Amniotic epithelial cell (primary cell): ENCODE results near the gene EMX1.
A peak's percentile ranks its signal among the peaks of the same experiment; 100 is the strongest.

Experiments
- DNase-seq: peaks from one replicate; pipeline ENCODE4 v3.0.0-alpha.2; 2010; ENCODE audit warnings: low read depth

Gene EMX1

GRCh38 chr2:72917138-72917876 lies at the start of gene EMX1:
TSS of gene EMX1 (plus strand) at chr2:72917519. CDS start at chr2:72917853, 334 bp downstream.
- DNase-seq: no peak

DNA sequence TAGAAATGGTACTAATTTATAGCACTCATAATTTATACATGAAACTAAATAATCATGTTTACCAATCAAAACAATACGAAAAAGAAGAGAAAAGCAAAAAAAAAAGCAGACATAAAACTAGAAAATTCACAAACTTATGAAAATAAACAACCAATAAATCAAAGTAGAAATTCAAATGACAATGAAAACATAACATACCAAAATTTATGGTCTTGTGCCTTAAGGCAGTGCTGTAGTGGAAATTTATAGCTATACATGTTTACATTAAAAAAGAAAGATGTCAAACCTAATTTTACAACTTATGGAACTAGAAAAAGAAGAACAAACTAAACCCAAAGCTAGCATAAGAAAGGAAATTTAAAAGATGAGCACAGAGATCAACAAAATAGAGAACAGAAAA lies 46.3 kb upstream of the EMX1 start:
- DNase-seq: no peak

- no peak for DNase-seq
Measured at GRCh38 chr2:72871880-72872279, 45.4 kb upstream of the EMX1 start.

DNA sequence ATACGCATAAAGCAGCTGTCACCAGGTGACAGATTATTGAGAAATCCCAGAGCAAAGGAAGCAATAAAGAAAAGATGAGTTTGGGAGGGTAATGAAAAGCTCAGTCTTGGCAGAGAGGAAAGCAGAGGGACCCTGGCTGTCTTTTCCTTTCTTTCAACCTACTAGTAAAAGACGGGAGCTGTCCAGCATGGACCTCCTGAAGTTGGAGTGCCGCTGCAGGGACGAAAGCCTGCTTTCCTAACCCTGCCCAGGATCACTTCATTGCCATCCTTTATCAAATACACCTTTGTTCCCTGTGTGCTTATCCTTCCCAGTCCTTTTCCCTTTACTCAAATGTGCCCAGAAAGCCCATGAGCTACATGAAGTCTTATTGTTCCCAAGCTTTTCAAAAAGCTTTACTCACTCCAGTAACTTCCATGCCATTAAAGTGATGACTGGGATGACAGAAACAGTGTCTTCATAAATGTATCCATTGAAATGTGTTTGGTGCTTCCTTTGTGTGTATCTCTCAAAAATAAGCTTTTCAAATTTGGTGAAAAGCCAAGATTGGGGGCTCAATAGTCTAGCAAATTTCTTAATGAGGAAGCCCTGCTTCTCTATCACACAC lies 33.9 kb upstream of the EMX1 start:
- peak; percentile 51 for DNase-seq

- DNase-seq: no peak
Measured at GRCh38 chr2:72886505-72887031, 30.8 kb upstream of the EMX1 start.

- peak; percentile 44 for DNase-seq
Measured at GRCh38 chr2:72887032-72887739, 30.1 kb upstream of the EMX1 start, which contains the start of gene SPR. TSS of gene SPR (plus strand) at chr2:72887408. CDS start at chr2:72887433, 25 bp downstream.

DNA sequence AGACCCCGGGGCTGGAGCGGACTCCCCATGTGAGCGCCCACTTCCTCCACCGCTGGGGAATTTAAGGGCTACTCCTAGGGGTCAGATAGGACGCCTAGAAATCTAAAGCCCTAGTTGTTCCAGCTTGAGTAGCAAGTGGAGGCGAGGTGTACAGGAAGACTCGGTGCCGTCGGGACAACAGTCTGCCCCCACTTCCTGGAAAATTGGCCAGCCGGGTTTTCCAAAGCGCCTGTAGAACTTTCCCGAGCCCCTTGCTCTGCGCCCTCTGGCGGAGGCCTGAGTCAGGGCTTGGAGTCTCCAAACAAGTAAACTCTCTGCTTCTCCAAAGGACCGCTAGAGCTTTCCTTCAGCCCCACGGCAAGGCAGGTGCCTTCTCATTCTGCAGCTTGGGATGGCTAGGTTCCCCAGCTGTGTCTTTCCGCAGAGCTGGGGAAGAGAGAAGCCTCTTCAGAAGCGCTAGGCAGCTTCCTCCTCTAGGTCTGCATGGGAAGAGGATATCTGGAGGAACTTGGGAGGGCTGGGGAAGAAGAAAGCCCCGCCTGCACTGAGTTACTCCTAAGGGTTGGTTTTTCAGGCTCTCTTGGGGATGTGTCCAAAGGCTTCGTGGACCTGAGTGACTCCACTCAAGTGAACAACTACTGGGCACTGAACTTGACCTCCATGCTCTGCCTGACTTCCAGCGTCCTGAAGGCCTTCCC lies 29.4 kb upstream of the EMX1 start:
- DNase-seq: peak; percentile 80

GRCh38 chr2:72888438-72889202 lies 28.7 kb upstream of the EMX1 start:
- no peak for DNase-seq

DNA sequence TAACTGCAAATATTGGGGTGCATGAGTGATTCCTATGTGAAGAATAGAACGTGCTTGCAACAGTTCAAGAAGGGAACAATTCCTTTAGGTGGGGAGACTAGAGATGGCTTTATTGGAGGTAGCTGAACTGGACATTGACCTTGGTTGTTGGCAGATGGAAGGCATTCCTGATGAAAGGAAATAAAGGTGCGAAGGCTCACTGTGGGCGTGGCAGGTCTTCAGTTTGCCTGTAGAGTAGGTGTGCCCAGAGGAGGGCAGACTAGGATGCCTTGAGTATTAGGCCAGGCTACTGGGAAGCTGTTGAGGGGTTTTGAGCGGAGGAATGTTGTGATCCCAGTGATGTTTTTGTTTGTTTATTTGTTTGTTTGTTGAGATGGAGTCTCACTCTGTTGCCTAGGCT lies 27.3 kb upstream of the EMX1 start:
- DNase-seq: no peak

- no peak for DNase-seq
Measured at GRCh38 chr2:72891091-72891818, 26.1 kb upstream of the EMX1 start.

GRCh38 chr2:72892506-72893173 lies 24.7 kb upstream of the EMX1 start:
- peak; percentile 63 for DNase-seq

DNA sequence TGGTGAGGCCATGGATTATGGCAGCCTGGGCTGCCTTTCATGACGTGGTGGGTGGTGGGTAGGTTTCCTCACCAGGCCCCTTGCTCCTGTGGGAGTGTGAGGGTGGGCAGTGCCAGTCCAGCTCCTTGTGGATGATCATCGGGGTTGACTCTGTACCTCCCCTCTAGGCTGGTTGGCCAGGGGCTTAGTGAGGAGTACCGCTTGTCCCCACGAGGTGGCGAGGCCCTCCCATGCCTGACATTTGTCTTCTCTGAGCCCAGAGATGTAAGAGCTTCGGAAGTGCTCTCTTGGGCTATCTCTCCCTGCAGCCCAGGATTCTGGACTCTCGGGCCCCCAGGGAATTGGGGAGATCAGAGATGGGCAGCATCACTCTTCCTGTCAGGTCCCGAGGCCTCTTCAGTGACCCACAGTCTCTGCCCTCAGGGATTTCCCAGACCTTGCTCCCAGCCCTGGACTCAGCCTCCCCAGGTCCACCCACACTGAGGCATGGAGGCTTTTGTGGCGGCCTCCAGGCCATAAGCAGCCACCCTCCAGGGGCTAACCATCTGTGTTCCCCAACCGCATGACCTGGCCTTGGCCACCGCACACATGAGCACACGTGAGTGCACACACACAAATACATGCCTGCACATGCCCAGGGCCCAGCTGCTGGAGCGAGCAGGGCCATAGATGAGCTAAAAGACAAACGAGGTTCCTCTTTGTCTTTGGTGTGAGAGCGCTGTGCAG lies 23.6 kb upstream of the EMX1 start:
- DNase-seq: peak; percentile 47

- no peak for DNase-seq
Measured at GRCh38 chr2:72894514-72894913, 22.8 kb upstream of the EMX1 start.

- no peak for DNase-seq
Measured at GRCh38 chr2:72895154-72895553, 22.2 kb upstream of the EMX1 start.

DNA sequence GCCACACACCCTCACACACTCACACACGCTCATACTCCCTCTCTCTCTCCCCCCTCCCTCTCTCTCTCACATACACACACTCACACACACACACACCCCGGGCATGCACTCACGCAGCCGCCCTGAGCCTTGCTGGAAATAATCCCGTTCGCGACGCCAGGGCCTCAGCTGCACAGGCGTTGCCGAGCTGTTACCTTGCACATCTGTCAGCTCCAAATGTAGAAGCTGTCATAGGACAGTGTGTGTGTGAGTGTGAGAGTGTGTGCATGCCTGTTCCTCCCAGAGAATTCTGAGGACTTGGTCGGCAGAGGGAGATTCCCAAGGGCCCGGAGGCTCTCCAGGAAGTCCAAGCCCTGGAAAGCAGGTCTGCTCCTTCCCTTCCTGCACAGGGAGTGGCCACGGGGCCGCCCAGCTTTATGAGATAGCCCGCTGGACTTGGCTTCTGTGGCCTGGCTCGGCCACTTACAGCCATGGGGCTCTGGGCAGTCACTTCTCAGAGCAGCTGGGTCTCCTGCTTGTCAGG lies 21.5 kb upstream of the EMX1 start:
- DNase-seq: peak; percentile 47

DNA sequence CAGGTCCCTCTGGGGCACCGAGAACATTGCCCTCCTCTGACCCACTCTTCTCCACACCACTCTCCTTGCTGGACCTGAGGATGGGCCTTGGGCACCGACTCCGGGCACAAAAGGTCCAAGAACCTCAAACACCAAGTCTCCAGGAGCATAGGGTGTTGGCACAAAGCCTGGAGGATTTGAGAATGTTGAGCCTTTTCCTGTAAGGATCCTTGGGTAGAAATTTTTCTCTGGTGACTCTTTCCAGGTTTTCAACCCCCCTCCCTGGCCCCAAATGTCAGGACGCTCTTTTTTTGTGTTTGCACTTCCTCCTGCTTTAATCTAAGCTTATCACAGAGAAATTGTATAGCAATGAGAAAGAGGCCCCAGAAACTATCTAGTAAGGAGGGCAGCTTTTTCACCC lies 20.9 kb upstream of the EMX1 start:
- no peak for DNase-seq

- no peak for DNase-seq
Measured at GRCh38 chr2:72897785-72898584, 19.3 kb upstream of the EMX1 start.

- DNase-seq: no peak
Measured at GRCh38 chr2:72898585-72898906, 18.8 kb upstream of the EMX1 start.
